Endothelial cell of umbilical vein (primary cell): ENCODE results near the gene OR6X1. TPM values are rescaled to one million over a fixed set of nuclear protein-coding genes. Genes with fewer than 3 reads are reported as not detected.

Experiments
- BruUV-seq: library from RNA; stranded (reverse); fragments of 400-500 nt; replicated peaks from 2 replicates; lab custom pipeline; 2021; lab: Mats Ljungman, UMichigan
- CTCF ChIA-PET: fragments of 300-600, 350-600 bp; sonication (Branson Sonifier 250); formaldehyde crosslinking; loops from one replicate; lab custom pipeline; 2021; ENCODE audit warnings: antibody characterized with exemption, inconsistent platforms; lab: Charles Lee
- POLR2A ChIA-PET: fragments of 300-600, 350-600 bp; sonication (Branson Sonifier 250); formaldehyde crosslinking; loops from one replicate; lab custom pipeline; 2021; ENCODE audit warnings: antibody characterized with exemption, inconsistent platforms; lab: Charles Lee
- DNase-seq: peaks from one replicate; pipeline ENCODE4 v3.0.0-alpha.2; 2011; ENCODE audit warnings: low read depth, low spot score
- FAIRE-seq: peaks from 2 replicates; lab custom pipeline; 2011; peaks lifted over from hg19 to GRCh38; lab: Jason Lieb, UNC
- H2AFZ ChIP-seq: 2 replicates; pipeline ENCODE4 v1.6.0; 2012; ENCODE audit warnings: low read depth, low read length, control low read depth, inconsistent platforms
- H3K27ac ChIP-seq: 2 replicates; pipeline ENCODE4 v1.5.1; 2011; ENCODE audit warnings: low read depth, mild to moderate bottlenecking, control low read depth, low read length, moderate library complexity; ENCODE audit not compliant: insufficient read depth
- H3K27me3 ChIP-seq, 2 experiments: 2 replicates each; pipeline versions ENCODE4 v1.6.0 to v1.6.1; 2011; ENCODE audit warnings: low read length in 2 of 2, mixed read lengths in 1 of 2; ENCODE audit not compliant: control insufficient read depth in 2 of 2, insufficient read depth in 2 of 2
- H3K36me3 ChIP-seq, 2 experiments: 2 replicates in 1 of 2; 3 replicates in 1 of 2; pipeline ENCODE4 v1.5.1; 2011; ENCODE audit warnings: low read length in 2 of 2, mild to moderate bottlenecking in 1 of 2, moderate library complexity in 1 of 2; ENCODE audit not compliant: control insufficient read depth in 2 of 2, insufficient read depth in 2 of 2; ENCODE audit errors: extremely low read depth in 1 of 2
- H3K4me1 ChIP-seq: 3 replicates; pipeline ENCODE4 v1.5.1; 2011; ENCODE audit warnings: mild to moderate bottlenecking, low read length; ENCODE audit not compliant: control insufficient read depth, insufficient read depth; ENCODE audit errors: extremely low read depth
- H3K4me2 ChIP-seq: 2 replicates; pipeline ENCODE4 v1.6.1; 2011; ENCODE audit warnings: low read length, control low read depth, mixed read lengths; ENCODE audit not compliant: insufficient read depth
- H3K4me3 ChIP-seq, 3 experiments: fragments of 200-600 bp in 1 of 3; sonication (generic), shearing (Covaris generic) in 1 of 3; replicated peaks in 1 of 3; 2 replicates each; pipeline ENCODE4 v1.5.1; 2011 to 2016; ENCODE audit warnings: control low read depth in 3 of 3, low read length in 3 of 3, mild to moderate bottlenecking in 2 of 3, inconsistent platforms in 1 of 3, low read depth in 1 of 3, moderate library complexity in 1 of 3; ENCODE audit not compliant: insufficient read depth in 1 of 3
- H3K79me2 ChIP-seq: 2 replicates; pipeline ENCODE4 v1.6.0; 2012; ENCODE audit warnings: low read length, inconsistent platforms; ENCODE audit not compliant: control insufficient read depth, insufficient read depth
- H3K9ac ChIP-seq: replicated peaks from 2 replicates; pipeline ENCODE3; 2011; ENCODE audit warnings: low read length, control low read depth; ENCODE audit not compliant: insufficient read depth; ENCODE audit errors: extremely low read depth
- H3K9me1 ChIP-seq: replicated peaks from 3 replicates; pipeline ENCODE4 v1.6.0; 2011; ENCODE audit warnings: mild to moderate bottlenecking, low read length; ENCODE audit not compliant: control insufficient read depth, insufficient read depth; ENCODE audit errors: extremely low read depth
- H3K9me3 ChIP-seq: replicated peaks from 2 replicates; pipeline ENCODE4 v1.5.1; 2012; ENCODE audit warnings: low read length, inconsistent platforms; ENCODE audit not compliant: control insufficient read depth, insufficient read depth
- H4K20me1 ChIP-seq: replicated peaks from 2 replicates; pipeline ENCODE3; 2011; ENCODE audit warnings: mild to moderate bottlenecking, low read length; ENCODE audit not compliant: control insufficient read depth, insufficient read depth; ENCODE audit errors: extremely low read depth
- CTCF ChIP-seq, 2 donors: IDR thresholded peaks; 1 replicate in 1 of 2; 2 replicates in 1 of 2; pipeline ENCODE4 v1.5.1; 2011; ENCODE audit warnings: low read length in 2 of 2, mild to moderate bottlenecking in 2 of 2, moderate library complexity in 2 of 2, control low read depth in 1 of 2, inconsistent platforms in 1 of 2, low read depth in 1 of 2; ENCODE audit not compliant: insufficient read depth in 1 of 2; ENCODE audit errors: extremely low read depth in 1 of 2
- EZH2 ChIP-seq: IDR thresholded peaks from 2 replicates; pipeline ENCODE4 v1.6.1; 2012; ENCODE audit warnings: borderline replicate concordance, low read depth, mild to moderate bottlenecking, moderate library complexity, low read length, inconsistent platforms; ENCODE audit not compliant: severe bottlenecking
- FOS ChIP-seq: IDR thresholded peaks from 2 replicates; pipeline ENCODE4 v1.6.1; 2011; ENCODE audit warnings: mild to moderate bottlenecking, low read length, moderate library complexity, borderline replicate concordance; ENCODE audit not compliant: insufficient read depth
- GATA2 ChIP-seq: IDR thresholded peaks from 2 replicates; pipeline ENCODE4 v1.7.0; 2011; ENCODE audit warnings: low read depth, mild to moderate bottlenecking, moderate library complexity, mixed read lengths, low read length; ENCODE audit not compliant: insufficient read length, insufficient read depth
- JUN ChIP-seq: IDR thresholded peaks from 2 replicates; pipeline ENCODE4 v1.6.1; 2011; ENCODE audit warnings: borderline replicate concordance, low read depth; ENCODE audit not compliant: insufficient read length, insufficient read depth
- MAX ChIP-seq: IDR thresholded peaks from 2 replicates; pipeline ENCODE4 v1.6.1; 2011; ENCODE audit not compliant: insufficient read depth, insufficient read length
- MYC ChIP-seq: IDR thresholded peaks from one replicate; pipeline ENCODE4 v1.6.1; 2011; ENCODE audit warnings: mild to moderate bottlenecking, low read depth, low read length
- POLR2A ChIP-seq: IDR thresholded peaks from 2 replicates; pipeline ENCODE4 v1.6.1; 2012; ENCODE audit warnings: low read depth, mild to moderate bottlenecking, control low read depth, low read length
- POLR2AphosphoS5 ChIP-seq: IDR thresholded peaks from 2 replicates; pipeline ENCODE4 v1.6.1; 2012; ENCODE audit warnings: low read depth, mild to moderate bottlenecking, control low read depth, low read length, moderate library complexity; ENCODE audit not compliant: insufficient read depth
- dilution Hi-C: fragments of 300-500 bp; cut with MboI; formaldehyde crosslinking; loops from one replicate; pipeline ENCODE4 v1.15.0; 2019; ENCODE audit warnings: low sequenced_read_pairs; ENCODE audit not compliant: extremely low pct_ligation_motif_present
- intact Hi-C: fragments of 100-400 bp; cut with micrococcal nuclease; formaldehyde crosslinking; loops from one replicate; pipeline ENCODE4 v1.10.0; 2022
- polyA plus RNA-seq, 4 experiments: library from polyadenylated mRNA; depleted of rRNA in 3 of 4; stranded (reverse) in 3 of 4; unstranded in 1 of 4; fragments of >200 nt; gene quantifications; 2 replicates each; pipeline versions ENCODE4 v1.2.1 to v1.2.3, GENCODE V29; 2011 to 2012; ENCODE audit warnings: missing spikeins in 1 of 4
- total RNA-seq: library from RNA; stranded (reverse); gene quantifications from 2 replicates; pipeline ENCODE4 v1.2.3, GENCODE V29; 2021

The OR6X1 gene
- total and polyA plus RNA-seq, 2 donors (not counting 3 experiments of a cell fraction or from before 2014, with no cell fraction given) = not detected

- FAIRE-seq = no peak
- Histone ChIP-seq H4K20me1 (no peaks in the 10 kb centered on the region), H3K36me3 (no peaks in the 10 kb centered on the region), H3K9me3 (no peaks in the 10 kb centered on the region), H3K27ac (no peak overlapping the region), H3K79me2 (no peaks in the 10 kb centered on the region), H3K4me3 (no peak overlapping the region), H3K27me3 (no peaks in the 10 kb centered on the region), H3K9ac (no peak overlapping the region), H3K9me1 (no peaks in the 10 kb centered on the region), H3K4me1 (no peaks in the 10 kb centered on the region), H2AFZ (no peak overlapping the region), H3K4me2 (no peak overlapping the region)
- dilution Hi-C loops = no loop called here
- BruUV-seq = no TSS peak
- ChIA-PET CTCF (no interaction called here), POLR2A (no interaction called here)
- DNase-seq = no peak
- intact Hi-C loops = no loop called here
- TF ChIP-seq FOS = no peak
- TF ChIP-seq POLR2AphosphoS5 = no peak
- no peak for TF ChIP-seq MAX
- TF ChIP-seq POLR2A = no peak
- TF ChIP-seq GATA2 = no peak
- no peak for TF ChIP-seq JUN
- no peak for TF ChIP-seq CTCF (IDR thresholded peaks at IDR 0.05; ENCODE audit: extremely low read depth in 1 of 2, insufficient read depth in 1 of 2, low read depth in 1 of 2, low read length in 2 of 2)
- TF ChIP-seq EZH2 = no peak
- no peak for TF ChIP-seq MYC
These were observed 18.7 kb upstream of the OR6X1 start for GRCh38 chr11:123773026-123773425.
